GM12801 (cell line): ENCODE results near the gene SEC14L5.

Experiments used
- TF ChIP-seq, protein P1 (sequence below): IDR thresholded peaks from one replicate; pipeline ENCODE4 v1.5.1; 2011; ENCODE audit warnings: control low read depth; ENCODE audit not compliant: insufficient read length; ENCODE audit errors: extremely low read depth

Gene SEC14L5

DNA sequence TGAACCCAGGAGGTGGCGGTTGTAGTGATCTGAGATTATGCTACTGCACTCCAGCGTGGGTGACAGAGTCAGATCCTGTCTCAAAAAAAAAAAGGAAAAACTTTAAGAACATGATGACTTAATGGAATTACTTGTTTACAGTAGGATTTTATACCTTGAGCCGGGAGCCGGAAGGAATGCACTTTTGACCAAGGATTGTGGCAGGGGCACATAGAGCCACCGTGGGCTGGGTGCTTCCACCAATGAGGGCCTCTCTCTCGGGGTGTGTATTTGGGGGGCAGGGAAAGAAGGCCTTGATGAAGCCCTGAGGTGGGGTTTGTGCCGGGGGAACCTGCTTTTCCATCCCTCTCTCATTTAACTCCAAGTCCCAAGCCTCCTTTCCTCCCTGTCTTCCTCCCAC, 82.3 kb downstream of the SEC14L5 start:
- TF ChIP-seq, protein P1, sequence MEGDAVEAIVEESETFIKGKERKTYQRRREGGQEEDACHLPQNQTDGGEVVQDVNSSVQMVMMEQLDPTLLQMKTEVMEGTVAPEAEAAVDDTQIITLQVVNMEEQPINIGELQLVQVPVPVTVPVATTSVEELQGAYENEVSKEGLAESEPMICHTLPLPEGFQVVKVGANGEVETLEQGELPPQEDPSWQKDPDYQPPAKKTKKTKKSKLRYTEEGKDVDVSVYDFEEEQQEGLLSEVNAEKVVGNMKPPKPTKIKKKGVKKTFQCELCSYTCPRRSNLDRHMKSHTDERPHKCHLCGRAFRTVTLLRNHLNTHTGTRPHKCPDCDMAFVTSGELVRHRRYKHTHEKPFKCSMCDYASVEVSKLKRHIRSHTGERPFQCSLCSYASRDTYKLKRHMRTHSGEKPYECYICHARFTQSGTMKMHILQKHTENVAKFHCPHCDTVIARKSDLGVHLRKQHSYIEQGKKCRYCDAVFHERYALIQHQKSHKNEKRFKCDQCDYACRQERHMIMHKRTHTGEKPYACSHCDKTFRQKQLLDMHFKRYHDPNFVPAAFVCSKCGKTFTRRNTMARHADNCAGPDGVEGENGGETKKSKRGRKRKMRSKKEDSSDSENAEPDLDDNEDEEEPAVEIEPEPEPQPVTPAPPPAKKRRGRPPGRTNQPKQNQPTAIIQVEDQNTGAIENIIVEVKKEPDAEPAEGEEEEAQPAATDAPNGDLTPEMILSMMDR = no peak

DNA sequence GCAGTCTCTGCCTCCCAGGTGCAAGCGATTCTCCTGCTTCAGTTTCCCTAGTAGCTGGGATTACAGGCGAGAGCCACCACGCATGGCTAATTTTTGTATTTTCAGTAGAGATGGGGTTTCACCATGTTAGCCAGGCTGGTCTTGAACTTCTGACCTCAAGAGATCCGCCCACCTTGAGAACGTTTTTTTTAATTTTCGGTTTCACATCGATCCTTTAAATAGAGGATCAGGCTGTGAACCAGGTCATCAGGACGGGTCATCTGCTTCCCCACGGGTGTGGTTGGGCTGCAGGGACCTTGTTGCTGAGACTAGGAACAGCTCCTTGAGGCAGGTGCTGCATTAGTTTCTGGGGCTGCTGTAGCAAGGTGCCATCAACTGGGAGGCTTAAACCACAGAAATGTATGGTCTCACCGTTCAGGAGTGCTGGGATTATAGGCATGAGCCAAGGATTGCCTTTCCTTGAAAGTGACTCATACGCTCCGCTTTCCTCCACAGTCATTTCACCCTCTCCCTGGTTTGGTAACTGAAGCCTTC, 83.5 kb downstream of the SEC14L5 start:
- TF ChIP-seq, protein P1 = no peak

DNA sequence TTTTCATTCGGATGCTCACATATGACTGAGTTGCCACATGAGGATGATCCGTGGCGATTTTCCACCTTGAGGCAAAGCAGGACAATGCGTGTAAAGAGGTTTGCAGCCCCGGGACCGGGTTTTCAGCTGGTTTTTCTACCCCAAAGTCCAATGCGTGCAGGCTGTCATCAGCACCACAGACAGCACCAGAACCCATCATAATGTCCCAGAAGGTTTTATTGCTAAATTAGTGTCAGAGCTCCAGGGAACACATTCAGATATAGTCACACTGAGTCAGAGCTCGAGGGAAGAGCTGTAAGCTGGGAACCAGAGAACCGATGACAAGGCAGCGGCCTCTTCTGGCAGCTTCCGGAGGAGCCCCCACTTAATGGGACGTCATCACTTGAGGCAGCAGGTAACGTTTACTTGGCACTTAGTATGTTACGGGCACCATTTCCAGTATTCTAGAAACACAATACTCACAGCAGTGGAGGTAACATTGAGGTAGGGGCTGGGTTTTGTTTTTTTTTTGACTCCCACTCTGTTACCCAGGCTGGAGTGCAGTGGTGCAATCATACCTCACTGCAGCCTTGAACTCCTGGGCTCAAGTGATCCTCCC, 84.5 kb downstream of the SEC14L5 start:
- TF ChIP-seq, protein P1 = no peak

DNA sequence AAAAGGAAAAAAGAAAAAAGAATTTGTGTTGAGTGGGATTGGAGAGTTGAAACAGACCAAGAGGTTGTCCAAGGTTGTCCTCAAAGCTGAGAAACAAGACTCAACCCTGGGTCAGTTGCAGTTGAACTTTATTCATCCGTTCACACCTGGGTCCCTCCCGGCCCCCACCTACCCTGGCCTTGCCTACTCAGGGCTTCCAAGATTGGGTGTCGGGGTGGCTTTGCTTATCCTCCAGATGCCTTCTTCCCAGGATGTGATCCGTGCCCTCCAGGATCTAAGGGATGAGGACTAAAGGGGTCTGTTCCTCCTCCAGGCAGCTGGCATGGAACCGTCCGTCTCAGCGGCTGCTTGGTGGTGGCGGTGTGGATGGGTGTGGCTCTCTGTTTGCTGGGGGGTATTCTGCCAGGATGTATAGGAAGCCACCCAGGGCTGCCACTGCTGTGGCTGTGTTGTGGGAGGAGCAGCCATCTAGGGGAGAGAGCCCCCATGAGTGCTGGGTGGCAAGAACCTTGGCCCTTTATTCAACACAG, 85.9 kb downstream of the SEC14L5 start:
- TF ChIP-seq, protein P1 = no peak

DNA sequence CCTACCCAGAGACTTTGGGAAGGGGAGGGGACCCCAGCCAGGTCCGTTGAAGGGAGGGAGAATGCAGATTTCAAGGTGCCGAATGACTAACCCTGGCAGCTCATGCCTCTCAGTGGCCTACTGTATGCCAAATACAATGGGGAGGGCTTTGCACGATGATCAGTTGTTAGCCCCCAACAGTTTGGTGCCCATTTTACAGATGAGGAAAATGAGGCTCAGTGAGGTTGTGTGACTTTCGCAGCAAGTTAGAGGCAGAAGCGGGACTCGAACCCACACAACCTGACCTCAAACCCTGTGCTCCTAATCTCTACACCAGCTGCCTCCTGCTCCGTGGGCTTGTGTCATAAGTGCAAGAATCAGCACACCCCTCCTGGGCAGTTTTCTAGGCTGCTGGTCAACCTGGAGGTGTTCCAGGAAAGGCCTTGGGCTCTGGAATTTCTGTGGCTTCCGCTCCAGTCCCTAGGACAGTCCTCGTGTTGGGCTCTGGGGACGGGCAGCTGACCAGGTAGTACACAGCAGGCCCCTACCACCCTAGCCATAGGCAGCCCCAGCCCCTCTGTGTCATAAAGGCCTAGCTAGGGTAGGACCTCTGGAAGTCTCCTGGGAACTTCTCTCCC, 87.5 kb downstream of the SEC14L5 start:
- TF ChIP-seq, protein P1 = no peak

DNA sequence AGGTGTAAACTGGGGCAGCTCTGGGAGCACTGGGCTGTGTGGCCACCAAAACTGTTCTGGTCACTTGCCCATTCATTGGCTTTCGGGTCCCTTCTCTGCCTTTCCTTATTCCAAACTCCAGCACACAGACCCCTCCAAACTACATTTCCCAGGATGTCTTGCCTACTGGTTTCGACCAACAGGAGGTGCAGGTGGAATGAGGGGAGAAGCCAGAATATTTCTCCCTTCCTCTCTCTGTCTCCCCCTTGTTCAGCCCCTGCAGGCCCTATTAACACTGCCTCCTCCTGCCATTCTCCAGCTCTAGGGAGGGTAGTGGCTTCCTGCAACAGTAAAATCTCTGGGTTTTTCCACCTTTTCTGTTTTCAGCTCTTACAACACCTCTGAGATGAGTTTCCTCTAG, 88.8 kb downstream of the SEC14L5 start:
- TF ChIP-seq, protein P1 = no peak

DNA sequence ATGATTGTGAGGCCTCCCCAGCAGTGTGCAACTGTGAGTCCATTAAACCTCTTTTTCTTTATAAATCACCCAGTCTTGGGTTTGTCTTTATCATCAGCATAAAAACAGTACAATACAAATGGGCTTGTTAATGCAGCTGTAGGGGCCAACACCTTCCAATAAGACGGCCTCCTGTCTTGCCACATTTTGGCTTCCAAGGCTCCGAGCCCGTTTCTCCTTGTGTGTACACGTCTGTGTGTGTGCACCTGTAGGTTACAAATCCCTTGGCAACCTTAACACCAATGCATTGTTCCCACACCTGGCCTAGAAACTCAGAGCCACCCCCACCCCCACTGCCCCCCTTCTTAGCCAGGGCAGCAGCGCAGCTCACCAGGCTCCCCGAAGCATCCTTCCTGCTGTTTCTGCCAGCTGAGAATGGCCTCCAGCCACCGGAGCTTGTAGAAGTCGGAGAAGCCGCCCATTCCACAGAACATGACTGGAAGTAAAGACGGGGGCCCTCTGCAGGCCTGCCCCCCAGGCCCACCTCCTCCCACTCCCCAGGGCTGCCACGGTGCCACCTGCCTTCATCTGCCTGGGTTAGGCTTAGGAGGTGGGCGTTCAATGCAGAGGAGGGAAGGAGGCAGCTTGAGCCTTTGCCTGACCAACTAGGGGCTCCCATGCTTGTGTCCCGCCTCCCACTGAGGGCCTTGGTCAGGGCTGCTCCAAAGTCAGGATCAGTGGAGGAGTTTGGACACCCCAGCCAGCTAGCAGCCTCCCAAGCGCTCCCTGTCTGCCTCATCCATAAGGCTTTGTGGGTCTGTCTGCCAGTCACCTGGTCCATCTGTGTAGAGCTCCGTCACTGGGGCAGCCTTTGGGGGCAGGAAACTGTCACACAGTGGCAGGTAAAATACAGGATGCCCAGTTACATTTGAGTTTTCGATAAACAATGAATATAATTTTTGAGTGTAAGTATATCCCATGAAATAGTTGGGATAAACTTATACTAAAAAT, 97.0 kb downstream of the SEC14L5 start:
- TF ChIP-seq, protein P1 = no peak
